HepG2 (cell line): ENCODE results near the gene DOLK. TPM values are rescaled to one million over a fixed set of nuclear protein-coding genes. Genes with fewer than 3 reads are reported as not detected.

ENCODE experiments used
- AHR ChIP-seq: IDR thresholded peaks from 2 replicates; pipeline ENCODE4 v1.6.1; 2018; ENCODE audit warnings: missing genetic modification reagents, missing compliant biosample characterization
- CREM ChIP-seq, 2 experiments: sonication (generic) in 1 of 2; formaldehyde crosslinking in 1 of 2; IDR thresholded peaks; 2 replicates each; pipeline versions ENCODE4 v1.4.0 to v1.6.1; 2016 to 2020; ENCODE audit warnings: antibody characterized with exemption in 1 of 2, mild to moderate bottlenecking in 1 of 2, missing genetic modification reagents in 1 of 2
- CSRNP2 ChIP-seq: sonication (generic); formaldehyde crosslinking; conservative IDR thresholded peaks from 2 replicates; pipeline ENCODE4 v1.8.0; 2022; ENCODE audit warnings: low read depth, missing genetic modification reagents
- HOXA5 ChIP-seq: sonication (generic); formaldehyde crosslinking; IDR thresholded peaks from 2 replicates; pipeline ENCODE4 v1.4.0; 2020; ENCODE audit warnings: missing genetic modification reagents
- ISX ChIP-seq: sonication (generic); formaldehyde crosslinking; conservative IDR thresholded peaks from 2 replicates; pipeline ENCODE4 v1.5.0; 2020; ENCODE audit warnings: missing genetic modification reagents
- KDM5A ChIP-seq: fragments of 200-600 bp; sonication (generic); IDR thresholded peaks from 2 replicates; pipeline ENCODE4 v1.7.0; 2018; ENCODE audit warnings: antibody characterized with exemption, mild to moderate bottlenecking, low read length, borderline replicate concordance
- MAFF ChIP-seq: IDR thresholded peaks from 2 replicates; pipeline ENCODE4 v1.6.1; 2011; ENCODE audit warnings: low read depth, low read length, improper control_type of control experiment
- NR2F6 ChIP-seq, 2 experiments: IDR thresholded peaks; 2 replicates each; pipeline ENCODE4 v1.6.1; 2016; ENCODE audit warnings: antibody characterized with exemption in 1 of 2, mild to moderate bottlenecking in 1 of 2
- NRL ChIP-seq: sonication (generic); formaldehyde crosslinking; IDR thresholded peaks from 2 replicates; pipeline ENCODE4 v1.5.0; 2020; ENCODE audit warnings: missing genetic modification reagents, mild to moderate bottlenecking, moderate library complexity, borderline replicate concordance
- PAX8 ChIP-seq: sonication (generic); formaldehyde crosslinking; IDR thresholded peaks from 2 replicates; pipeline ENCODE4 v1.8.0; 2022; ENCODE audit warnings: mild to moderate bottlenecking, missing genetic modification reagents, borderline replicate concordance
- RARA ChIP-seq: IDR thresholded peaks from 2 replicates; pipeline ENCODE4 v1.6.1; 2016; ENCODE audit warnings: missing genetic modification reagents, missing compliant biosample characterization
- RFX5 ChIP-seq: IDR thresholded peaks from 2 replicates; pipeline ENCODE4 v1.6.1; 2011; ENCODE audit warnings: low read depth, low read length, improper control_type of control experiment
- SPEN ChIP-seq: sonication (generic); formaldehyde crosslinking; IDR thresholded peaks from 2 replicates; pipeline ENCODE4 v1.5.1; 2020; ENCODE audit warnings: low read depth, mild to moderate bottlenecking, missing genetic modification reagents
- SRSF1 ChIP-seq: fragments of 200-400 bp; formaldehyde crosslinking; optimal IDR thresholded peaks from 2 replicates; pipeline ENCODE3; 2017; ENCODE audit warnings: mild to moderate bottlenecking, low read depth, low read length, moderate library complexity
- TGIF2 ChIP-seq: IDR thresholded peaks from 2 replicates; pipeline ENCODE4 v1.6.1; 2016; ENCODE audit warnings: control low read depth, missing compliant biosample characterization
- ZFP62 ChIP-seq: sonication (generic); formaldehyde crosslinking; IDR thresholded peaks from 2 replicates; pipeline ENCODE4 v1.4.0; 2020; ENCODE audit warnings: missing genetic modification reagents
- ZNF687 ChIP-seq: sonication (generic); formaldehyde crosslinking; IDR thresholded peaks from 2 replicates; pipeline ENCODE4 v1.5.1; 2020; ENCODE audit warnings: mild to moderate bottlenecking, missing genetic modification reagents, moderate library complexity
- ZNF790 ChIP-seq: sonication (generic); formaldehyde crosslinking; IDR thresholded peaks from 2 replicates; pipeline ENCODE4 v1.8.0; 2022; ENCODE audit warnings: missing genetic modification reagents, mild to moderate bottlenecking, borderline replicate concordance
- polyA plus RNA-seq, 8 experiments: library from polyadenylated mRNA; depleted of rRNA in 3 of 8; stranded (reverse) in 7 of 8; unstranded in 1 of 8; fragments of >200 nt; fragmentation: Illumina TruSeq in 4 of 8; extraction: Trizol in 4 of 8; gene quantifications; 2 replicates each; pipeline versions ENCODE4 v1.2.1 to v1.2.3, GENCODE V29; 2011 to 2016; ENCODE audit warnings: low read depth in 4 of 8, missing spikeins in 1 of 8, mixed read lengths in 1 of 8; ENCODE audit not compliant: insufficient read depth in 1 of 8
- total RNA-seq, 5 experiments: library from RNA; depleted of rRNA; stranded (reverse); fragments of >200 nt; fragmentation: Illumina TruSeq; extraction: Trizol; gene quantifications; 2 replicates each; pipeline ENCODE4 v1.2.3, GENCODE V29; 2016; ENCODE audit warnings: low read depth in 1 of 5
- TF ChIP-seq, protein P1 (sequence below): sonication (generic); formaldehyde crosslinking; IDR thresholded peaks from 2 replicates; pipeline ENCODE4 v1.8.0; 2022; ENCODE audit warnings: missing genetic modification reagents, mild to moderate bottlenecking, moderate library complexity, borderline replicate concordance

The DOLK gene
- total and polyA plus RNA-seq, 2 of the 13 experiments (the other 11 are each of a cell fraction or from before 2014, with no cell fraction given), result 15.4 to 18.7 TPM

DNA sequence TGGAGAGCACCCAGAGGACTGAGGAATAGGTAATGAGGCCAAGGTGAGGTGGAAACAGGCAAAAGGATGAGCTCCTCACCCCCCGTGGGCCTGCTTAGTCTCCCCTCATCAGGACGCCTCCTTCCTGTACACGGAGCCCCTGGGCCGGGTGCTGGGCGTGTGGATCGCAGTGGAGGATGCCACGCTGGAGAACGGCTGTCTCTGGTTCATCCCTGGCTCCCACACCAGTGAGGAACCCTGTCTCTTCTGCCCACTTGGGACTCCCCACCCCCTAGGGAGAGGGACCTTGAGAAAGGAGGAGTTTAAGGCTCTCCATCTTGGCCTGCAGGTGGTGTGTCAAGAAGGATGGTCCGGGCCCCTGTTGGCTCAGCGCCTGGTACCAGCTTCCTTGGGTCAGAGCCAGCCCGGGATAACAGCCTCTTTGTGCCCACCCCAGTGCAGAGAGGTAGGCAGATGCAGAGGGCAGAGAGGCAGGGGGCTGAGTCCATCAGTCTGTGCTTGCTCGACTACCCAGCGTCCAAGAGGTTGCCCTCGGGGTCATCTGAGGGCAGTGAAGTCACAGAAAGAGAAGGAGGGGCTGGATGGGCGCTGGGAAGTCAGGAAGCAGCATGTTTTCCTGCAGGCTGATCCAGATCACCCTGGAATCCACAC, 7.0 kb downstream of the DOLK start (continued):
- TF ChIP-seq, protein P1, sequence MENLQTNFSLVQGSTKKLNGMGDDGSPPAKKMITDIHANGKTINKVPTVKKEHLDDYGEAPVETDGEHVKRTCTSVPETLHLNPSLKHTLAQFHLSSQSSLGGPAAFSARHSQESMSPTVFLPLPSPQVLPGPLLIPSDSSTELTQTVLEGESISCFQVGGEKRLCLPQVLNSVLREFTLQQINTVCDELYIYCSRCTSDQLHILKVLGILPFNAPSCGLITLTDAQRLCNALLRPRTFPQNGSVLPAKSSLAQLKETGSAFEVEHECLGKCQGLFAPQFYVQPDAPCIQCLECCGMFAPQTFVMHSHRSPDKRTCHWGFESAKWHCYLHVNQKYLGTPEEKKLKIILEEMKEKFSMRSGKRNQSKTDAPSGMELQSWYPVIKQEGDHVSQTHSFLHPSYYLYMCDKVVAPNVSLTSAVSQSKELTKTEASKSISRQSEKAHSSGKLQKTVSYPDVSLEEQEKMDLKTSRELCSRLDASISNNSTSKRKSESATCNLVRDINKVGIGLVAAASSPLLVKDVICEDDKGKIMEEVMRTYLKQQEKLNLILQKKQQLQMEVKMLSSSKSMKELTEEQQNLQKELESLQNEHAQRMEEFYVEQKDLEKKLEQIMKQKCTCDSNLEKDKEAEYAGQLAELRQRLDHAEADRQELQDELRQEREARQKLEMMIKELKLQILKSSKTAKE (CRISPR knock-in tag), result no peak
- TF ChIP-seq SRSF1 (no peak), ZFP62 (CRISPR knock-in tag) (no peak), NR2F6 (IDR thresholded peaks at IDR 0.05) (peak; percentile 36; the same call in 1 of the 2 replicates), NR2F6 (CRISPR knock-in tag; IDR thresholded peaks at IDR 0.05) (0 out of 2 replicates have a peak, but pooled peaks have one; percentile 28), ISX (CRISPR knock-in tag) (no peak), CREM (IDR thresholded peaks at IDR 0.05) (no peak), CREM (CRISPR knock-in tag; IDR thresholded peaks at IDR 0.05) (no peak), TGIF2 (CRISPR knock-in tag) (no peak), SPEN (CRISPR knock-in tag) (no peak), HOXA5 (CRISPR knock-in tag) (no peak), ZNF790 (CRISPR knock-in tag) (no peak), AHR (no peak), RARA (peak; percentile 46; the same call in 1 of the 2 replicates), MAFF (no peak), CSRNP2 (CRISPR knock-in tag) (no peak), NRL (CRISPR knock-in tag) (no peak), RFX5 (no peak), PAX8 (no peak), ZNF687 (CRISPR knock-in tag) (peak; percentile 32), KDM5A (no peak)
